ENCODE results near the gene CEP170B.
"Not testable (repeated sequence)": the region's sequence is repeated elsewhere in the genome, so short reads cannot be mapped to it uniquely, and the experiment has no call there.

CEP170B gene

GRCh38 chr14:104879983-104880565 is 15.0 kb downstream of the CEP170B start:
- no peak for DNase-seq

- no peak for DNase-seq
These were observed 15.6 kb downstream of the CEP170B start for GRCh38 chr14:104880584-104881210.

GRCh38 chr14:104881369-104881979 is 16.4 kb downstream of the CEP170B start:
- DNase-seq, result no peak

DNA sequence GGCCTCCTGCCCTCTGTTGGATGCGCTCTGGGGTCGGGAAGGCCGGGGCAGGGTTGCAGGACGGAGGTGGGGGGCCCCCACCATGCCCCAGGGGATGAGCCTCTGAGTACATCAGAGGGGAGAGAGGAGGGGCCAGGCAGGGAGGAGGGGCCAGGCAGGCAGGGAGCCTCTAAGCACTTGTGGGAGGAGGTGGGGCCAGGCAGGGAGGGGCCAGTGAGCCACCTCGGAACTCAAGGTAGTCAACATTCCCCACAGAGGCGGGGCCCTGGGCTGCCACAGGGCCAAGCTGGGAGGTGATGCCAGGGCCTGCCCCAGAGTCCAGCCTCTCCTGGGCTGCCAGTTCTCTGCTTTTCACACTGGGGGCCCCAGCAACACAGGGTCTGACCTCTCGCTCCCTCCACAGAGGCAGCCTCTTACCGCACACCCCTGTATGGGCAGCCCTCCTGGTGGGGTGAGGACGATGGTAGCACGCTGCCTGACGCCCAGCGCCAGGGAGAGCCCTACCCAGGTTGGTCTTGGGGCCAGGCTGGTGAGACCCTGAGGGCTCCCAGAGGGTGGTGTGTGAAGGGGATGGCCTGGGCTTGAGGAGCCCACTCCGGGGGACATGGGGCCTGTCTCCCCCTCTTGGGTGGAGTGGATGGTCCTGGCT is 17.4 kb downstream of the CEP170B start:
- no peak for DNase-seq

DNA sequence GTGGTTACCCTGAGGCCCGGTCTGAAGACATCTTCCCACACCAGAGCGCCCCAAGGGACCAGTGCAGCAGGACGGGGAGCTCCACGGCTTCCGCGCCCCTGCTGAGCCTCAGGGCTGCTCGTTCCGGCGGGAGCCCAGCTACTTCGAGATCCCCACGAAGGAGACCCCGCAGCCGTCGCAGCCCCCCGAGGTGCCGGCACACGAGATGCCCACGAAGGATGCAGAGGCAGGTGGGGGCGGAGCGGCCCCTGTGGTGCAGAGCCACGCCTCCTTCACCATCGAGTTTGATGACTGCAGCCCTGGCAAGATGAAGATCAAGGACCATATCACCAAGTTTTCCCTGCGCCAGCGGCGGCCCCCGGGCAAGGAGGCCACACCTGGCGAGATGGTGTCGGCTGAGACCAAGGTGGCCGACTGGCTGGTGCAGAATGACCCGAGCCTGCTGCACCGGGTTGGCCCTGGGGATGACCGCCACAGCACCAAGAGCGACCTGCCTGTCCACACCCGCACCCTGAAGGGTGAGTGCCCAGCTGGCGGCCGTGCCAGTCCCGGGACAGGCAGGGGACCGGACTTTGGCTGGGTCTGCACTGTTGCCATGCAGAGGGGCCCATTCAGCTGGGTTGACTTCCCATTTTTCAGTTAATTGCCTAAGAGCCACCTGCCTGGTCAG is 18.1 kb downstream of the CEP170B start:
- no peak for DNase-seq

DNA sequence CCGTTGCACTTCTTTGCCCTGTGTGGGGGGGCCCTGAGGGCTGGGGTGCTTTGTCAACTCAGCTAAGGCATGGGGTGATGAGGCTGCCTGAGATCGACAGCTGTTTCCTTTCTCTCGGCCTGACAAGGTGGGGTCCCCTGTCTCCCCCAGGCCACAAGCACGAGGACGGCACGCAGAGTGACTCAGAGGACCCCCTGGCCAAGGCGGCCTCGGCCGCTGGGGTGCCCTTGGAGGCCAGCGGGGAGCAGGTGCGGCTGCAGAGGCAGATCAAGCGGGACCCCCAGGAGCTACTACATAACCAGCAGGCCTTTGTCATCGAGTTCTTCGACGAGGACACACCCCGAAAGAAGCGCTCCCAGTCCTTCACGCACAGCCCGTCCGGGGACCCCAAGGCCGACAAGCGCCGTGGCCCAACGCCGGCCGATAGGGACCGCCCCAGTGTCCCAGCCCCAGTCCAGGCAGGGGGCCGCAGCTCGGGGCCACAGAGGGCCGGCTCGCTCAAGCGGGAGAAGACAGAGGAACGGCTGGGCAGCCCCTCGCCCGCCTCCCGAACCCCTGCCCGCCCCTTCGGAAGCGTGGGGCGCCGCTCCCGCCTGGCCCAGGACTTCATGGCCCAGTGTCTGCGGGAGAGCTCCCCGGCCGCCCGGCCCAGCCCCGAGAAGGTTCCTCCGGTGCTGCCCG is 18.8 kb downstream of the CEP170B start:
- no peak for DNase-seq

DNA sequence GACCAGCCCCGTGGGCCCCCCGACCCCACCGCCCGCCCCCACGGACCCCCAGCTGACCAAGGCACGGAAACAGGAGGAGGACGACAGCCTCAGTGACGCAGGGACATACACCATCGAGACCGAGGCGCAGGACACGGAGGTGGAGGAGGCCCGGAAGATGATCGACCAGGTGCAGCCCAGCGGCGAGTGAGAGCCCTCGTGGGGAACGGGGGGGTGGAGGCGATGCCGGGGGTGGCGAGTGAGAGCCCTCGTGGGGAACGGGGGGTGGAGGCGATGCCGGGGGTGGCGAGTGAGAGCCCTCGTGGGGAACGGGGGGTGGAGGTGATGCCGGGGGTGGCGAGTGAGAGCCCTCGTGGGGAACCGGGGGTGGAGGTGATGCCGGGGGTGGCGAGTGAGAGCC is 19.3 kb downstream of the CEP170B start:
- DNase-seq, result not testable (repeated sequence)

DNA sequence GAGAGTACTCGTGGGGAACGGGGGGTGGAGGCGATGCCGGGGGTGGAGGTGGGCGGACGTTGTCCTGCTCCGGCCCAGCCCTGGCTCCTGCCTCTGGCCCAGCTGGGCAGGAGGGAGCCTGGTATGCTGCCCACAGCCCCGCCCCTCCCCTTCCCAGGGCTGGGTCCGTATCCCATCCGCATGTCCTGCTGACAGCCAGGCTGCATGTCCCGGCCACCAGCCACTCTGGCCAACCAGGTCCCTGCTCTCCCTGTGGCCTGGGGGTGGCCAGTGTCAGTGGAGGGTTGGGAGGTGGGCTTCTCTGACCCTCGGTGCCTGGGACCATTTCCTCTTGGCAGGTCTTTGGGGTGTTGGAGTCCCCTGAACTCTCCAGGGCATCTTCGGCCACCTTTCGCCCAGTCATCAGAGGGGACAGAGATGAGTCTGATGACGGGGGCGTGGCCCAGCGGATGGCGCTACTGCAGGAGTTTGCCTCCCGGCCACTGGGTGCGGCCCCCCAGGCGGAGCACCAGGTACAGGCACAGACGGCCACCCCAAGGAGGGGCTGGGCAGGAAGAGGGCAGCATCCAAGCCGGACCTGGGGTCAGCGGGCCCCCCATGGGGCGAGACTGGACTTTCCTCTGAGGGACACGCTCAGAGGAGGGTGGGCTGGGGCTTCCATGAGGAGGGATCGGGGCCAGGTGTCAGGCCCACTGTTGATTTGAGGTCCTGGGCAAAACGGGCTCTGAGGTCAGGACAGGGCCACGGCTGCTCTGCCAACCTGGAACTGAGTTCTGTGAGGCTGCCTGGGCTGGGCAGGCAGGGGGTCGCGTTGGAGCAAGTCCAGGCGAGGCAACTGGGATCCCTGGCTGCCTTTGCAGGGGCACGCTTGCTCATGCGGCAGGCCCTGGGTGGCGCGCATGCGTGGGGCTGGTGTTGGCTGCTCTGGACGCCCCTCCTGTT is 20.2 kb downstream of the CEP170B start:
- no peak for DNase-seq

DNA sequence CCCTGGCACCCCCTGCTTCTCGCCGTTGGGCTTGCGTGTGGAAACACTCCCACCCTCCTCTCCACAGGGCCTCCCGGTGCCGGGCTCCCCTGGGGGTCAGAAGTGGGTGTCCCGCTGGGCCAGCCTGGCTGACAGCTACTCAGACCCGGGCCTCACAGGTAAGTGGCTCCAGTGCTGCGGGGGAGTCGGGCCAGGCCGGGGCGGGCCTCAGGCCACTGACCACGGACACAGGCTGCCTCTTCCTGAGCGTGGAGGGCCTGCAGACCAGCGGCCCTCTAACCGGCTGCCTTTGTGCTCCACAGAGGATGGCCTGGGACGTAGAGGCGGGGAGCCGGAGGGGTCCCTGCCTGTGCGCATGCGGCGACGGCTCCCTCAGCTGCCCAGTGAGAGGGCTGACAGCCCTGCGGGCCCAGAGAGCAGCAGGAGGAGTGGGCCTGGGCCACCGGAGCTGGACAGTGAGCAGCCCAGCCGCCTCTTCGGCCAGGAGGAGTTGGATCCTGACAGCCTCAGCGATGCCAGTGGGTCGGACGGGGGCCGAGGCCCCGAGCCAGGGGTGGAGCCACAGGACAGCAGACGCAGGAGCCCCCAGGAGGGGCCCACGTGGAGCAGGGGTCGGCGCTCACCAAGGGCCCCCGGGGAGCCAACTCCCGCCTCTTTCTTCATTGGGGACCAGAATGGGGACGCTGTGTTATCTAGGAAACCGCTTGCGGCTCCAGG is 21.1 kb downstream of the CEP170B start:
- no peak for DNase-seq

- no peak for DNase-seq
These were observed 21.9 kb downstream of the CEP170B start for GRCh38 chr14:104886690-104887622.

DNA sequence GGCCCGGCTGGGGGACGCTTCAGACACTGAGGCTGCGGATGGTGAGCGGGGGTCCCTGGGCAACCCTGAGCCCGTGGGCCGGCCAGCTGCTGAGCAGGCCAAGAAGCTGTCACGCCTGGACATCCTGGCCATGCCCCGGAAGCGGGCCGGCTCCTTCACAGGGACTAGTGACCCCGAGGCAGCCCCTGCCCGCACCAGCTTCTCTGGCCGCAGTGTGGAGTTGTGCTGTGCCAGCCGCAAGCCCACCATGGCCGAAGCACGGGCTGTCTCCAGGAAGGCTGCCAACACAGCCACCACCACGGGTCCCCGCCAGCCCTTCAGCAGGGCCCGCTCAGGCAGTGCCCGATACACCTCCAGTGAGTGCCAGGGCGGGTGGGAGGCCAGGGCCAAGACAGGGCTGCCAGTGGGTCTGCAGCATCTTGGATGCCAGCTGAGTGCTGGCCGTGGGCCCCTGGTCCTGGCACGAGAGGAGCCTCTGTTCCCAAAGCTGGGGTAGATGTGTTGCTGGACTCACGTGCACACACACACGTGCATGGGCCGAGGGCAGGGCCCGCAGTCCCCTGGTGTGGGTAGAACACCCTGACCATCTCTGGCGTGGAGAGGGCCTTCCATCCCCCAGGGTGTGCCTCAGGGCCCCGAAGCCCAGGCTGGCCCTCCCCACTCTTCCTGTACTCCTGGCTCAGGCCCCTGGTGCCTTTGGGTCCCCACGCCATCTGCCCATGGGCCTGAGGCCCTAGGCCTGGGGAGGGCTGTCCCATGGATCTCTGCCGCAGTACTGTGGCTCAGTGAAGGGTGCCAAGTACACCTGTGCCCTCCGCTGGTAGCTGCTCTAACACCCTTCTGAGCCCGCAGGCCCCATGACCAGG is 22.8 kb downstream of the CEP170B start:
- DNase-seq, result no peak

DNA sequence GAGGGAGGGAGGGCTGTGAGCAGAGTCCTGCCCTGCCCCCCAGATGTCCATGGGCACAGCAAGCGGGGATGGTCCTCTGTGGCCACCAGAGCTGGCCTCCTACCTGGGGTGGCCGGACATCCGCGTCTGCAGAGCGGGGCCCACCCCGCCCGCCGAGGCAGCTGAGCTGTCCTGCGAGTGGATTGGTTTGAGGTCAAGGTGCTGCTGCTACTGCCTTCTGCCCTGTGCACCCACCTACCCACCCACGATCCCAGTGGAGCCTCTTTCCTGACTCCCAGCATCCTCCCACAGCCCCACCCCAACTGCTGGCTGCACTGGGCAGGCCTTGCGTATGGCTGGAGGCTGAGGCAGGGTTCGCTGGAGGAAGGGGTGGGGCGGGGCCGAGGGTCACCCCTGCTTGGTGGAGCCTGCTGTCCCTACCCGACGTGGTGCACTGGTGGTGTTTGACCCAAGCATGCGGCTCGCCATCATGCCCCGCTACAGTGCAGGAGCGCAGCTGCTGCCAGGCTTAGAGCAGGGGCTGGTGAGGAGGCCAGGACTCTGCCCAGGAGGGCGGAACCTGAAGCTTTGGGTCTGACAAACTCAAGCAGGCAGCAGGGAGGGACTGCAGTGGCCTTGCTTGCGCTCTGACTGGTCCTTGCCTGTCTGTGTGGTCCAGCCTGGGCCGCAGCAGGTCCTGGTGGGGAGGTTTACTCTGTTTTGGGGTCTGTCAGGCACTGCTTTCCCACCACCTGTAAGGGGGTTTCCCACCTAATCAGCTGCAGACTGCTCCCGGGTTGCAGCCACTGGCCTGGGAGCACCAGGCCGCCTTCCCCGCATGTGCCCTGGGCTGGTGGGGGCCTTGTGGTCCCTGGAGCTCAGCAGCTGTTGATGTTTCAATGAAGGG is 23.7 kb downstream of the CEP170B start:
- no peak for DNase-seq

DNA sequence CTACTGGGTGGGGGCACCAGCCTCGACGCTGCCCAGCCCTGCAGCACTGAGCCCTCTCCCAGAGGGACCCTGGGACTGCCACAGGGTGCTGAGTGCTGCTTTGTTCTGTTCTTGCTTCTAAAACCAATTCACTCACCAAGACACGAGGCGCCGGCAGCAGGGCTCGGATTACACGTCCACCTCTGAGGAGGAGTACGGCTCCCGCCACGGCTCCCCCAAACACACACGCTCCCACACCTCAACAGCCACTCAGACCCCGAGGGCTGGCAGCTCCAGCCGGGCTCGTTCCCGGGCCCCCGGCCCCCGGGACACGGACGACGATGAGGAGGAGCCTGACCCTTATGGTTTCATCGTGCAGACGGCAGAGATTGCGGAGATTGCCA is 24.3 kb downstream of the CEP170B start:
- no peak for DNase-seq

DNA sequence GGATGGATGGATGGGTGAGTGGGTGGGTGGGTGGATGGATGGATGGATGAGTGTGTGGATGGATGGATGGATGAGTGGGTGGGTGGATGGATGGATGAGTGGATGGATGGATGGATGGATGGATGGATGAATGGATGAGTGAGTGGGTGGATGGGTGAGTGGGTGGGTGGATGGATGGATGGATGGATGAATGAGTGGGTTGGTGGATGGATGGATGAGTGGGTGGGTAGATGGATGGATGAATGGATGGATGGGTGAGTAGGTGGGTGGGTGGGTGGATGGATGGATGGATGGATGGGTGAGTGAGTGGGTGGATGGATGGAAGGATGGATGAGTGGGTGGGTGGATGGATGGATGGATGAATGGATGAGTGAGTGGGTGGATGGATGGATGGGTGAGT is 25.2 kb downstream of the CEP170B start:
- DNase-seq, result not testable (repeated sequence)

DNA sequence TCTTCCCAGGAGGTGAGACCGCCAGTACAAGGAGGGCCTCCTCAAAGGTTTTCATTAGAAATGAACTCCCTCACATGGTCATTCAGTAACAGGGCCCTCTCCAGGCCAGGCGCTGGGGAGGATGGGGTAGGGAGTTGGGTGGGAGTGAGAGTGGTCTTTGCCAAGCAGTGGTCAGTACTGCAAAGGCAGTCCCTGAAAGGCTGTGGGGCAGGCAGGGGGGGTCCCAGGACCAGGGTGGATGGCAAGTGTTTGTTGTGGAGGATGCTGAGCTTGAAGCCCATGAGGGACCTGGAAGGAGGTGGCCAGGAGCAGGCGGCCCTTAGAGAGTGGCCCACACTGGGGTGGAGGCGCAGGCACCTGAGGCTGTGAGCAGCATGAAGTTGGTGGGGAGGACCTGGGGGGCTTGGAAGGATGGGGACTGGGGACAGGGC is 26.1 kb downstream of the CEP170B start:
- no peak for DNase-seq

DNA sequence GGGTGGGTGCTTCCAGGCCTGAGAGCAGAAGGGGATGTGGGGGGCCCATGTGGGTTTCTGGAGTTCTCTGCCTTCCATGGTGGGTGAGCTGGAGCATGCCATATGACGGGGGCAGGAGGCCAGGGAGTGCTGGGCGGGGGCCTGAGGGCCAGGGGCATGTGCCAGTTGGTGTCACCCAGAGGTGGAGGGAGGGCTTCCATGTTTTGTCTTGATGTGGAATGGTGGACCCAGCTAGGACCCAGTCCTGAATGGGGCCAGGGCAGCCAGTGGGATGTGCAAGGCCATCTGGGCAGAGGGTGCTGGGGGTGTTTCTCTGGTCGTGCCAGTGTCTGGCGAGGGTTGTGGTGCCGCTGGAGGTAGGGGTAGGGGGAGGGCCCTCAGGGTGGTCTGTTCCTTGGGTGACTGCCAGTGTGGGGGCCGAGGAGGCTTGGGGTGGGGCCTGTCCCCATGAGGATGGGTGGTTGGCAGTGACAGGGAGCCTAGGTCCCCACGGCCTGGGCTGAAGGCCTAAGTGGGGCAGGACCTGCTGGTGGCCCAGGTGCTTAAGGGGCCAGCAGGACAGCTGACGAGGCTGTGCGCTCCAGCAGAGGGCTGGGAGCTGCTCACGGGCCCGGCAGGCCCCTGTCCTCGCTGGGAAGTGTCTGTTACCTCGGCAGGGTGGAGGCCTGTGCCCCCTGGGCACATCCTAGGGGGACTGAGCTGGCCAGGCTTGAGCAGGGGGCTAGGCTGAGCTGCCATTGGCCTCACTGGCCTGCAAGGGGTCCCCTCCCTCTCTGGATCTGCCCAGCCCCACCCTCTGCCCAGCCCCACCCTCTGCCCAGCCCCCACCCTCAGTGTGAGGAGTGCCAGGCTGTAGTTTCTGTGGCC is 26.8 kb downstream of the CEP170B start:
- no peak for DNase-seq

All from NCI-H748 treated with DMSO at 0.1 percent for 48 hours (cell line).